Esophagus muscularis mucosa (tissue), 3 donors: Measurements from ENCODE around the gene ABI3BP.

Experiments
- POLR2A ChIP-seq: fragments of 450-650 bp; IDR thresholded peaks from one replicate; pipeline ENCODE4 v1.6.1; 2017; ENCODE audit warnings: antibody characterized with exemption, moderate library complexity, mild to moderate bottlenecking, low read depth
- POLR2AphosphoS5 ChIP-seq, 2 donors: sonication (generic); formaldehyde crosslinking; IDR thresholded peaks; one replicate each; pipeline ENCODE4 v1.6.1; 2017; ENCODE audit warnings: antibody characterized with exemption in 2 of 2
- TF ChIP-seq, protein P1 (sequence below), 3 experiments: fragments of 200-600 bp in 2 of 3; fragments of 450-650 bp in 1 of 3; sonication (generic) in 2 of 3; IDR thresholded peaks; one replicate each; pipeline ENCODE4 v1.5.1; 2017 to 2019; ENCODE audit warnings: antibody characterized with exemption in 3 of 3, mild to moderate bottlenecking in 2 of 3, moderate library complexity in 1 of 3

DNA sequence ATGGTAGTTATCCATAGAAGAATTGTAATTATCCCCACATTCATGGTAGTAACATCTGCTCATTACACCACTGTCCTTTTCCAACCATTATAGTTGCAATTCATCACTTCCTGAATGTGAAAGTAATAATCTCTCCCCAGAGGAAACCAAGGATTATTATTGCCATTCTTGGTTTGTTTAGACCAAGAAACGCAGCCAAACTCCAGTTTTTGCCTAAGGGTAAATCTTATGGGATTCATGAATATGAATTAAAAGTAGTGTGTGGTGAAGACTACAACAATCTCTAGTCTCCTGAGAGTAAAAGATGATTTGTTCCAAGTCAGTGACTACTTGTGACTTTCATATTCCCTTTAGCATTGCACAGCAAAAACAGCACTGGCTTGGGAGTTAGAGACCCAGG lies 45.7 kb upstream of the ABI3BP start:
- TF ChIP-seq, protein P1, sequence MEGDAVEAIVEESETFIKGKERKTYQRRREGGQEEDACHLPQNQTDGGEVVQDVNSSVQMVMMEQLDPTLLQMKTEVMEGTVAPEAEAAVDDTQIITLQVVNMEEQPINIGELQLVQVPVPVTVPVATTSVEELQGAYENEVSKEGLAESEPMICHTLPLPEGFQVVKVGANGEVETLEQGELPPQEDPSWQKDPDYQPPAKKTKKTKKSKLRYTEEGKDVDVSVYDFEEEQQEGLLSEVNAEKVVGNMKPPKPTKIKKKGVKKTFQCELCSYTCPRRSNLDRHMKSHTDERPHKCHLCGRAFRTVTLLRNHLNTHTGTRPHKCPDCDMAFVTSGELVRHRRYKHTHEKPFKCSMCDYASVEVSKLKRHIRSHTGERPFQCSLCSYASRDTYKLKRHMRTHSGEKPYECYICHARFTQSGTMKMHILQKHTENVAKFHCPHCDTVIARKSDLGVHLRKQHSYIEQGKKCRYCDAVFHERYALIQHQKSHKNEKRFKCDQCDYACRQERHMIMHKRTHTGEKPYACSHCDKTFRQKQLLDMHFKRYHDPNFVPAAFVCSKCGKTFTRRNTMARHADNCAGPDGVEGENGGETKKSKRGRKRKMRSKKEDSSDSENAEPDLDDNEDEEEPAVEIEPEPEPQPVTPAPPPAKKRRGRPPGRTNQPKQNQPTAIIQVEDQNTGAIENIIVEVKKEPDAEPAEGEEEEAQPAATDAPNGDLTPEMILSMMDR (IDR thresholded peaks at IDR 0.05): no peak
- TF ChIP-seq POLR2A (no peak), POLR2AphosphoS5 (IDR thresholded peaks at IDR 0.05) (no peak)
